Esophagus squamous epithelium (tissue), 5 donors: ENCODE measurements around the gene MATN1. TPM values are rescaled to one million over a fixed set of nuclear protein-coding genes. Genes with fewer than 3 reads are reported as not detected.

ENCODE experiments used
- DNase-seq: peaks from one replicate; lab custom pipeline; 2025; lab: John Stamatoyannopoulos, UW
- H3K27ac ChIP-seq, 4 donors: fragments of 200-600 bp; sonication (generic); one replicate each; pipeline ENCODE4 v1.5.1; 2016 to 2019; ENCODE audit warnings: mild to moderate bottlenecking in 1 of 4
- H3K27me3 ChIP-seq, 4 donors: fragments of 200-600 bp; sonication (generic); 1 replicate in 3 of 4; 2 replicates in 1 of 4; pipeline versions ENCODE4 v1.5.1 to v1.6.0; 2017 to 2021; ENCODE audit warnings: antibody characterized with exemption in 1 of 4
- H3K36me3 ChIP-seq, 3 donors: fragments of 200-600 bp; sonication (generic); one replicate each; pipeline ENCODE4 v1.5.1; 2016 to 2019
- H3K4me1 ChIP-seq, 3 donors: fragments of 200-600 bp; sonication (generic); one replicate each; pipeline ENCODE4 v1.5.1; 2017 to 2019
- H3K4me3 ChIP-seq, 4 donors: fragments of 200-600 bp; sonication (generic); 1 replicate in 3 of 4; 2 replicates in 1 of 4; pipeline ENCODE4 v1.5.1; 2016 to 2019; ENCODE audit warnings: mild to moderate bottlenecking in 2 of 4, moderate library complexity in 1 of 4
- H3K9me3 ChIP-seq, 3 donors: fragments of 200-600 bp; sonication (generic); one replicate each; pipeline ENCODE4 v1.5.1; 2016 to 2019
- POLR2A ChIP-seq, 4 donors: fragments of 450-650 bp; IDR thresholded peaks; one replicate each; pipeline ENCODE4 v1.6.1; 2017; ENCODE audit warnings: antibody characterized with exemption in 4 of 4, mild to moderate bottlenecking in 4 of 4, moderate library complexity in 3 of 4
- WGBS, 2 donors: methylation state at CpG; one replicate each; pipeline ENCODE4 v1.1.5; 2018; 5-methylcytosine and 5-hydroxymethylcytosine counted together
- intact Hi-C: fragments of 100-400 bp; cut with DNase I; formaldehyde crosslinking; loops from one replicate; pipeline ENCODE4 v1.15.0; 2022
- total RNA-seq, 4 donors: library from RNA; depleted of rRNA; stranded (reverse); fragments of >200 nt; gene quantifications; one replicate each; pipeline ENCODE4 v1.1.0, GENCODE V29; 2016
- TF ChIP-seq, protein P1 (sequence below), 6 experiments: fragments of 450-650 bp in 4 of 6; fragments of 200-600 bp in 2 of 6; sonication (generic) in 2 of 6; IDR thresholded peaks; one replicate each; pipeline ENCODE4 v1.5.1; 2016 to 2019; ENCODE audit warnings: antibody characterized with exemption in 6 of 6, mild to moderate bottlenecking in 4 of 6, moderate library complexity in 4 of 6
- donor health status: DM: yes; HTN: yes; CAD: no.

MATN1 gene
- total RNA-seq, 4 donors from 2014 or later = not detected

GRCh38 chr1:30712583-30712982 is 10.8 kb downstream of the MATN1 start:
- H3K9me3 ChIP-seq = peaks cover 0 to 8% (median 6%) of the 10 kb centered on the region in 3 donors
- no peak overlapping the region for H3K4me3 ChIP-seq
- H3K27me3 ChIP-seq = peaks cover 0 to 15% (median 0%) of the 10 kb centered on the region in 4 donors
- H3K36me3 ChIP-seq = no peaks in the 10 kb centered on the region
- peaks cover 0 to 23% (median 0%) of the 10 kb centered on the region in 3 donors for H3K4me1 ChIP-seq
- TF ChIP-seq, protein P1, sequence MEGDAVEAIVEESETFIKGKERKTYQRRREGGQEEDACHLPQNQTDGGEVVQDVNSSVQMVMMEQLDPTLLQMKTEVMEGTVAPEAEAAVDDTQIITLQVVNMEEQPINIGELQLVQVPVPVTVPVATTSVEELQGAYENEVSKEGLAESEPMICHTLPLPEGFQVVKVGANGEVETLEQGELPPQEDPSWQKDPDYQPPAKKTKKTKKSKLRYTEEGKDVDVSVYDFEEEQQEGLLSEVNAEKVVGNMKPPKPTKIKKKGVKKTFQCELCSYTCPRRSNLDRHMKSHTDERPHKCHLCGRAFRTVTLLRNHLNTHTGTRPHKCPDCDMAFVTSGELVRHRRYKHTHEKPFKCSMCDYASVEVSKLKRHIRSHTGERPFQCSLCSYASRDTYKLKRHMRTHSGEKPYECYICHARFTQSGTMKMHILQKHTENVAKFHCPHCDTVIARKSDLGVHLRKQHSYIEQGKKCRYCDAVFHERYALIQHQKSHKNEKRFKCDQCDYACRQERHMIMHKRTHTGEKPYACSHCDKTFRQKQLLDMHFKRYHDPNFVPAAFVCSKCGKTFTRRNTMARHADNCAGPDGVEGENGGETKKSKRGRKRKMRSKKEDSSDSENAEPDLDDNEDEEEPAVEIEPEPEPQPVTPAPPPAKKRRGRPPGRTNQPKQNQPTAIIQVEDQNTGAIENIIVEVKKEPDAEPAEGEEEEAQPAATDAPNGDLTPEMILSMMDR (IDR thresholded peaks at IDR 0.05) = no peak
- TF ChIP-seq POLR2A (IDR thresholded peaks at IDR 0.05) = no peak
- 80 to 94% methylated on average over 5 to 6 of the region's 6 CpGs for WGBS, 2 donors
- intact Hi-C loops = no loop called here
- H3K27ac ChIP-seq = no peak overlapping the region
- no peak for DNase-seq

DNA sequence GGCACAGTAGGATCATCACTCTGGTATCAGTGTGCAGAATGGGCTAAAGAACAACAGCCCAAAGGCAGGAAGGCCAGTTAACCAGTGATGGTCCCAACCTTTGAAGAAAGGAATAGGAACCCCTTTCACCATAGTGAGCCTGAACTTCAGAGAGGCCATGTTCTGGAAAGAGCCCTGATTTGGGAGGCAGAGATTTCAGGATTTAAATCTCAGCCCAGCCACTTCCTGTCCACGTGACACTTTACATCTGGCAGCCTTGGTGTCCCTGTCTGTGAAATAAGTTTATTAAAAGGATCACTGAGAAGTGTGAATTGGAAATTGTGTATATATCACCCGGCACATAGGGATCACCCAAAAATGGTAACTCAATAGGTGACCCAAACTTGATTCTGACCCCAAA is 13.0 kb downstream of the MATN1 start:
- H3K4me1 ChIP-seq = peaks cover 0 to 41% (median 0%) of the 10 kb centered on the region in 3 donors
- intact Hi-C loops = no loop called here
- H3K36me3 ChIP-seq = no peaks in the 10 kb centered on the region
- no peak overlapping the region for H3K4me3 ChIP-seq
- H3K9me3 ChIP-seq = peaks cover 0 to 3% (median 2%) of the 10 kb centered on the region in 3 donors
- H3K27me3 ChIP-seq = peaks cover 0 to 23% (median 0%) of the 10 kb centered on the region in 4 donors
- TF ChIP-seq, protein P1 (IDR thresholded peaks at IDR 0.05) = no peak
- no peak for TF ChIP-seq POLR2A (IDR thresholded peaks at IDR 0.05)
- no peak overlapping the region for H3K27ac ChIP-seq
- no peak for DNase-seq
- WGBS, 2 donors = 49 to 67% methylated on average over 1 to 2 of the region's 2 CpGs

GRCh38 chr1:30708361-30708728 is 15.0 kb downstream of the MATN1 start:
- intact Hi-C loops = loop anchor here (5.0 kb wide), 1 partner anchor 1471 kb away; the partner anchor contains the start of gene PTPRU
- 43 to 44% methylated on average over 8 of the region's 8 CpGs for WGBS, 2 donors
- no peaks in the 10 kb centered on the region for H3K9me3 ChIP-seq

GRCh38 chr1:30707412-30708360 is 15.7 kb downstream of the MATN1 start:
- Histone ChIP-seq H3K27ac (no peak overlapping the region), H3K36me3 (no peaks in the 10 kb centered on the region), H3K9me3 (no peaks in the 10 kb centered on the region), H3K4me1 (peaks cover 5 to 39% (median 6%) of the 10 kb centered on the region in 3 donors), H3K4me3 (no peak overlapping the region), H3K27me3 (peaks cover 0 to 23% (median 0%) of the 10 kb centered on the region in 4 donors)
- no peak for TF ChIP-seq POLR2A (IDR thresholded peaks at IDR 0.05)
- TF ChIP-seq, protein P1 (IDR thresholded peaks at IDR 0.05) = peak; percentile 42 to 94 (median 78)
- 36 to 56% methylated on average over 9 to 13 of the region's 16 CpGs for WGBS, 2 donors
- no peak for DNase-seq
- intact Hi-C loops = loop anchor here (5.0 kb wide), 1 partner anchor 1470 kb away; the partner anchor contains the start of gene PTPRU

More at GRCh38 chr1:30708361-30708728, 15.0 kb downstream of the MATN1 start:
- H3K36me3 ChIP-seq = no peaks in the 10 kb centered on the region
- peaks cover 0 to 23% (median 0%) of the 10 kb centered on the region in 4 donors for H3K27me3 ChIP-seq
- H3K27ac ChIP-seq = no peak overlapping the region
- H3K4me3 ChIP-seq = no peak overlapping the region
- peaks cover 5 to 39% (median 6%) of the 10 kb centered on the region in 3 donors for H3K4me1 ChIP-seq
- TF ChIP-seq, protein P1 (IDR thresholded peaks at IDR 0.05) = no peak
- TF ChIP-seq POLR2A (IDR thresholded peaks at IDR 0.05) = no peak
- DNase-seq = no peak

- Histone ChIP-seq H3K36me3 (no peaks in the 10 kb centered on the region), H3K27me3 (peaks cover 0 to 17% (median 0%) of the 10 kb centered on the region in 4 donors), H3K4me3 (no peak overlapping the region), H3K4me1 (peaks cover 5 to 42% (median 7%) of the 10 kb centered on the region in 3 donors), H3K9me3 (no peaks in the 10 kb centered on the region), H3K27ac (no peak overlapping the region)
- TF ChIP-seq, protein P1 (IDR thresholded peaks at IDR 0.05) = no peak
- no peak for TF ChIP-seq POLR2A (IDR thresholded peaks at IDR 0.05)
- WGBS, 2 donors = 22 to 32% methylated on average over 3 to 9 of the region's 9 CpGs
- intact Hi-C loops = loop anchor here (5.0 kb wide), 1 partner anchor 1469 kb away; the partner anchor contains the start of gene PTPRU
- no peak for DNase-seq
Measured at GRCh38 chr1:30706528-30706927, 16.9 kb downstream of the MATN1 start.
